NCI-H345 treated with DMSO at 0.1 percent for 48 hours (cell line): ENCODE measurements around the gene PPIL6.

Source experiments
- DNase-seq: peaks from one replicate; lab custom pipeline; 2025; ENCODE audit not compliant: unreplicated experiment; lab: John Stamatoyannopoulos, UW

Gene PPIL6

DNA sequence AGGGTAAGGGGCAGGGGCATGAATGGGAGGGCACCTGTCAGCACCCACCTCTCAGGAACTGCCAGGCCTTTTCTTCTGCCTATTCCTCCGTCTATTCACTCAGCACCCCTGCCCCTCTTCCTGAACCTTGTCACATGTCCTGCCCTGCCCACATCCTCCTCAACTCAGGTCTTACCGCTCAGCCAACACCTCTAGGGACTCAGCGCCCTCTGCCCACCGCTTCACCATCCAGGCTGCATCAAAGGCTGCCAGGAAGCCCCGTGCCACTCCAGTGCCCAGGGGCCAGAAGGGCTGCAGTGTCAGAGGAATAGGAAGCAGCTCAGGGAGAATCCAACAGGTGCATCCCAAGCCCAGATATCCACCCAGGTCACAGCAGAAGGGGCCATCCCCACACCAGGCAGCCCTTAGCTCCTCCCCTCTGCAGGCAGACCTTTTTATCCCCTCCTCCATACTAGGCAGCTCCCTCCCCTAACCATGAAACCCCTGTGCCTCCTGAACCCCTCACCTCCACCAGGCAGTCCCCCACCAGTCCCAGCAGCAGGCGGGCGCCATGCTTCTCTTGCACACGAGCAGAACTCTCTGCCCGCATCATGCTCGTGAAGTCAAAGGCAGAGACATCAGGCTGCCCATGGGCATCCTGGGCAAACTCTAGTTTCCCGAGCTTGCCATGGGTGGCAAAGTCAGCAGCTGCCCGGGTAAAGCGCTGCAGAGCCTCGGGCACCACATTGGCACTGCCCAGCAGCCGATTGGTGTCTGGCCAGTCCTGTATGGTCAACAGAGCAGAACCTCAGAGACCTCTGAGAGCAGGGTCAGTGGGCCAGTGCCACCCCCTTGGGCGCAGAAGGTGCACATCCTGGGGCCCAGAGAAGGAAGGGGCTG, 9.6 kb upstream of the PPIL6 start:
- no peak for DNase-seq

- DNase-seq: no peak
Observed at GRCh38 chr6:109449064-109449794, 8.8 kb upstream of the PPIL6 start.

DNA sequence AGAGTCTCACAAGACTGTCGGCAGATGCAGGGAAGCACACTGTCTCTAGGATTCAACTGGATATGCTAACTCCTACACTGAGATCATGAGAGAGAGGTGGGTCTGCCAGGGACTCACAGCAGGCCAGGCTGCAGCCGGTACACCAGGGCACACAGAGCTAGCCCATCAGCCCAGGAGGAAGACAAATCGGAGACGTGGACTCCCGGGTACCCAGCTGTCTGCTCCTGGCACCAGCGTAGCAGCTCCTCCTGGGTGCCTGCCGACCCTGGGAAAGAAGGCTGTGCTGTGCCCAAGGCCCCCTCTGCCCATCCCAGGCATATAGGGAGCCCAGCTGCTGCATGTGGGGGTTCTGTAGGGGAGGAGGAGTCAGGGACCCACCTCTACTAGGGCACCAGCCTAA, 8.2 kb upstream of the PPIL6 start:
- no peak for DNase-seq

DNA sequence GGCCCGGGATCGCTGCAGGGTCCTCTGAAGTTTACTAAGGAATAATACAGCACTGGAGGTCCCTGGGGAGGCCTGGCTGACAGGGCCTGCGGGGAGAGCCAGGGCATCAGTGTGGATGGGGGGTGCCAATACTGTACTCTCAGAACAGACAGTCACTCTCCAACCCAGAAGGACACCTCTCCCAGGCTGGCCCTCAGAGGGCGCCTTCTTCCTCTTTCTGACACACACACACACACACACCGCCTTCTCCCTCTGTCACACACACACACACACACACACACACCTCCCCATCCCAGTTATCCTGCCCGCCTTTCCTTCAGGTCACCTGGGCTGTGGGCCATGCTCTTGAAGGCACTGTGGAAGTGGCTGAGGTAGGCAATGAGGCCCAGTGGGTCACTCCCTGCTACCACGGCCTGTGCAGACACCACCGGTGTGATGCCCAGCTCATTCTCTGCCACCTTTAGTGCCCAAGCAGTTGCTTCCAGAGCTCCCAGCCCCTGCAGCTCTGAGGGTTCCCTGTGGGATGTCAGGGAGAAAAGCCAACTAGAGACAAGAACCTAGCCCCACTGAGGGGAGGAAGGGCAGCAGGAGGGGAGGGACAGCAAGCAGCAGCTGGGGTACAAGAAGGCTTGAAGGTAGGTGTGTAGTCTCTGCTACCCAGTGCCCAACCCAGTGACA, 7.6 kb upstream of the PPIL6 start:
- DNase-seq: no peak

GRCh38 chr6:109447087-109447486, 6.7 kb upstream of the PPIL6 start:
- no peak for DNase-seq

- no peak for DNase-seq
Observed at GRCh38 chr6:109446541-109446940, 6.1 kb upstream of the PPIL6 start.

GRCh38 chr6:109446072-109446471, 5.6 kb upstream of the PPIL6 start:
- DNase-seq: no peak

DNA sequence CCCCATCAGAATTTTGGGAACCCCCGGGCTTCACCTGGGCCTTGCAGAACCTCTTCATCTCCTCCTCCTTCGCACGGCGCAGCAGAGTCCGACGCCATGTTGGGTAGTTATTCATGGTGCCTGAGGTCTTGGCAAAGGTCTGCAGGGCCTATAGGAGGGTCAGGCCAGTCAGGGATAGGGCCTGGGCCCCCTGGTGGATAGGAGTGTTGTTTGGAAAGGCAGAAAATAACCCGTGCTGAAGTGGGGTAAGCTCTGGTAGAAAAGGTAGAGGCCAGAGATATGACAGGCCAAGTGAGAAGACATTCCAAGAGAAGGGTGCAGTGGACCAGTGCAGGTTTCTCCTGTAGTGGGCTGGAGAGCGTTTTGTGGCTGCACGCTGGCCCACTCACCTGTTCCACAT, 5.0 kb upstream of the PPIL6 start:
- DNase-seq: no peak

GRCh38 chr6:109443425-109443950, 3.1 kb upstream of the PPIL6 start:
- no peak for DNase-seq

- DNase-seq: no peak
Observed at GRCh38 chr6:109442393-109442924, 2.0 kb upstream of the PPIL6 start.

DNA sequence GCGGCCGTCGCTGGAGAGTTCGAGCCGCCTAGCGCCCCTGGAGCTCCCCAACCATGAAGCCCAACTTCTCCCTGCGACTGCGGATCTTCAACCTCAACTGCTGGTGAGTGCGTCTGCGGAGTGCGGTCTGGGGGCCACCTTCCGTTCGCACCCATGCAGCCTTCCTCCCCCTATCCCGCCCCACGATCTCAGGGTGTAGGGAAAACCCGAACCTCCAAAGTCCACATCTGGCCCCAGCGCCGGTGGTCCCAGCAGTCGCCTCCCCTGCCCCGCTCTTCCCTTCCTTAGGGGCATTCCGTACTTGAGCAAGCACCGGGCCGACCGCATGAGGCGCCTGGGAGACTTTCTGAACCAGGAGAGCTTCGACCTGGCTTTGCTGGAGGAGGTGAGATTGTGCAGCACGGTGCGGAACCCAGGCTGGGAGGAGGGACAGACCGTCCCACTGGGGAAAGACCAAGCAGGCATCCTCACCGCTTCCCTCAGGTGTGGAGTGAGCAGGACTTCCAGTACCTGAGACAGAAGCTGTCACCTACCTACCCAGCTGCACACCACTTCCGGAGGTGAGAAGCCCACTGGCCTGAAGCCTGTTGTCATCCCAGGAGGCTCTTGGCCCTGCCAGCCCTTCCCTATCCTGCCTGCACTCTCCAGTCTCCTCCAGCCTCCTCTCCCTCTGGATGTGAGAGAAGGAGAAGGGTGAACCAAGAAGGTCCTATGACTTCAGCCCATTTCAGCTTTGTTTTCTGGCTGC, 815 bp upstream of the PPIL6 start:
- peak; percentile 24 for DNase-seq

GRCh38 chr6:109436041-109436440, 4.4 kb downstream of the PPIL6 start:
- DNase-seq: no peak

DNA sequence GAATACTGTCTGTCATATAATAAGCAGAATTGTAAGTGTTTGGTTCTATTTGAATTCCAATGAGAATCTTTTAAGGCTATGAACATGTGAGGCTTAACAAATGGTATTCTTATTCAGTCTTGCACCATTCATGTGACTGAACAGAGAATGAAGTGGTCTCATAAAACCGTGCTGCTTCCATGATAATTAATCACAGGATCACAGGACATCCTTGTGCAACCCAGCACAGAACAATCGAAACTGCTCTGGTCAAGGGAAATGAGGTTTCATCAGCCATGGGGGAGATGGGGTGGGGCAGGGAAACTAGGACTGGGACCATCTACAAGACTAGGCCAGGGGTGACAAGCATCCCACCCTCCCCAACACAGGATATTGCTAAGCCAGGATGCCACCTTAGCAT, 6.0 kb downstream of the PPIL6 start:
- no peak for DNase-seq

GRCh38 chr6:109429496-109429895, 10.9 kb downstream of the PPIL6 start:
- no peak for DNase-seq

DNA sequence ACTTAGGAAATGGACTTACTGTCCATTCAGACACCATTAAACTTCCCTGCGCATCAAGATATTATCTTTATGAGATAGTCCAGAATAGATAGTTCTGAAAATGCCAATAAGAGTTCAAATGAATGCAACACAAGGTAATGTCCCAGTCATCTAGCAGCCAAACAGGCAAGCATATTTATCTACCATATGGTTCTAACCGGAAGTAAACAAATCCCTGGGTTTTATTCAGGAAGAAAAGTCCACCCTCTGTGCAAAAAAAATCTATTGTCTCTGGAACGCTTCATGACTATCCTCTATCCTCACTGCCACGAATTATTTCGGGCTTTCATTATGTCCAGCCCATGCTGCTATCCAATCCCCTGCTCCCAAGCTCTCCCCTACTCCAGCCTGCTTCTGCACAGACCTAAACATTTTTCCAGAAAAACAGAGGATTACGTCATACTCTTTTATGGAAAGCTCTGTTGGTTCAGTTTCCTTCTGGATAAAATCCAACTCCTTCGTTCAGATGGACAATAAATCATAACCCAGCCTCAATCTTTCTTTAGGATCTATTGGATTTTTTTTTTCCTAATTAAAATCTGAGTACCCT, 11.4 kb downstream of the PPIL6 start:
- DNase-seq: no peak

- no peak for DNase-seq
Observed at GRCh38 chr6:109424946-109425345, 15.5 kb downstream of the PPIL6 start.

DNA sequence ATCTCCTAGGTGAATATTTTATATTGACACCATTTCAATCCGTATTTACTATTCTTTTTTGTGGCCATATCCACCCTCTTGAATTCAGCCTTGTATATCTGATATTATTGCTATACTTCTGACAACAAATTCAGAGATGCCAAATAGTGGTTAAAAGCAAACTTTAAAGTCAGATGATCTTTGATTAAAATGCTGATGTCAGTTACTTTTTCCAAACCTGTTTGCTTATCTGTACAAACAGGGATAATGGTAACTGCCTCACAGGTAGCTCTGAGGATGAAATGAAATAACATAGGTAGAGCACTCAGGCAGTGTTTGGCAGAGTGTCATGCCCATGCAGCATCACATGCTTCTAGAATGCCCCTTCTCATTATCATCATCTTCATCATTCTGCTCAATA, 19.2 kb downstream of the PPIL6 start:
- no peak for DNase-seq

- no peak for DNase-seq
Observed at GRCh38 chr6:109420751-109421150, 19.7 kb downstream of the PPIL6 start.

DNA sequence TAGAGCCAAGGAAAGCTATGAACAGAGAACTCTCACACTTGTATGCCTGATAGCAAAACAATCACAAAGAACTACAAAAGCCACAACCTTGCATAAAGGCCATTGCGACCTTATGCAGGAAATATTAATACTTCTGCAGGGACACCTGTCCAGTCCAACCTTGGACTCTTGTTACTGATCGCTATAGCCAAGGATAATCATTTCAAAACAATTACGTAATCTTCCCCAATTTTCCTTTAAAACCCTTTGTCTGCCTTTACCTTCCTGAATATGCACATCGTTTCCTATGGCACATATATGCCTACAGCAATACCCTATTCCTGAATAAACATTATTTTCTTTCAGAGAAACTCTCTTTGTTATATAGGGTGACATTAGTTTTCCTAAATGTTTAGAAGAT, 22.8 kb downstream of the PPIL6 start:
- no peak for DNase-seq

GRCh38 chr6:109411034-109411433, 29.4 kb downstream of the PPIL6 start:
- DNase-seq: no peak
